HepG2 (cell line): ENCODE results near the gene PLEKHN1. TPM values are rescaled to one million over a fixed set of nuclear protein-coding genes. Genes with fewer than 3 reads are reported as not detected.

Experiments used
- ADNP ChIP-seq: sonication (generic); formaldehyde crosslinking; IDR thresholded peaks from 2 replicates; pipeline ENCODE4 v1.4.0; 2020; ENCODE audit warnings: missing genetic modification reagents
- CEBPG ChIP-seq: IDR thresholded peaks from 2 replicates; pipeline ENCODE4 v1.6.1; 2016
- DNMT1 ChIP-seq: sonication (generic); formaldehyde crosslinking; IDR thresholded peaks from 2 replicates; pipeline ENCODE4 v1.5.1; 2020; ENCODE audit warnings: mild to moderate bottlenecking, missing genetic modification reagents
- HNF4G ChIP-seq, 2 experiments: sonication (generic) in 1 of 2; formaldehyde crosslinking in 1 of 2; IDR thresholded peaks; 2 replicates each; pipeline versions ENCODE4 v1.4.0 to v1.6.1; 2011 to 2020; ENCODE audit warnings: borderline replicate concordance in 2 of 2, low read depth in 2 of 2, mild to moderate bottlenecking in 2 of 2, low read length in 1 of 2, missing genetic modification reagents in 1 of 2, moderate library complexity in 1 of 2
- MAFK ChIP-seq, 2 experiments: IDR thresholded peaks in 1 of 2; conservative IDR thresholded peaks in 1 of 2; 2 replicates each; pipeline ENCODE4 v1.6.1; 2011; ENCODE audit warnings: improper control_type of control experiment in 2 of 2, low read length in 2 of 2
- MIER3 ChIP-seq: IDR thresholded peaks from 2 replicates; pipeline ENCODE4 v1.6.1; 2016; ENCODE audit warnings: missing compliant biosample characterization, borderline replicate concordance
- NPAS2 ChIP-seq: sonication (generic); formaldehyde crosslinking; IDR thresholded peaks from 2 replicates; pipeline ENCODE4 v1.8.0; 2022; ENCODE audit warnings: mild to moderate bottlenecking, missing genetic modification reagents, borderline replicate concordance
- POLR2A ChIP-seq, 2 experiments: IDR thresholded peaks; 2 replicates each; pipeline ENCODE4 v1.6.1; 2011; ENCODE audit warnings: low read depth in 2 of 2, low read length in 2 of 2, mild to moderate bottlenecking in 1 of 2, moderate library complexity in 1 of 2; ENCODE audit not compliant: insufficient read depth in 1 of 2
- RAD21 ChIP-seq: fragments of 450-650 bp; formaldehyde crosslinking; IDR thresholded peaks from 2 replicates; pipeline ENCODE4 v1.5.0; 2020; ENCODE audit warnings: mild to moderate bottlenecking
- TBP ChIP-seq: sonication (generic); formaldehyde crosslinking; IDR thresholded peaks from 2 replicates; pipeline ENCODE4 v1.5.0; 2020; ENCODE audit warnings: missing genetic modification reagents
- XRCC5 ChIP-seq: fragments of 200-400 bp; formaldehyde crosslinking; optimal IDR thresholded peaks from 2 replicates; pipeline ENCODE3; 2017; ENCODE audit warnings: mild to moderate bottlenecking, low read length
- YEATS2 ChIP-seq: sonication (generic); formaldehyde crosslinking; IDR thresholded peaks from 2 replicates; pipeline ENCODE4 v1.4.0; 2020; ENCODE audit warnings: missing genetic modification reagents, borderline replicate concordance
- ZBTB20 ChIP-seq: sonication (generic); formaldehyde crosslinking; IDR thresholded peaks from 2 replicates; pipeline ENCODE4 v1.8.1; 2023; ENCODE audit warnings: missing genetic modification reagents, low read depth, mild to moderate bottlenecking, borderline replicate concordance
- ZBTB42 ChIP-seq: sonication (generic); formaldehyde crosslinking; IDR thresholded peaks from 2 replicates; pipeline ENCODE4 v1.5.0; 2020; ENCODE audit warnings: mild to moderate bottlenecking, missing genetic modification reagents
- ZBTB43 ChIP-seq: sonication (generic); formaldehyde crosslinking; conservative IDR thresholded peaks from 2 replicates; pipeline ENCODE4 v1.4.0; 2020; ENCODE audit warnings: missing genetic modification reagents
- ZEB1 ChIP-seq: IDR thresholded peaks from 2 replicates; pipeline ENCODE4 v1.6.1; 2012; ENCODE audit warnings: mild to moderate bottlenecking, low read depth, inconsistent platforms; ENCODE audit not compliant: insufficient replicate concordance
- ZNF12 ChIP-seq: sonication (generic); formaldehyde crosslinking; IDR thresholded peaks from 2 replicates; pipeline ENCODE4 v1.5.0; 2020; ENCODE audit warnings: missing genetic modification reagents
- ZNF207 ChIP-seq: fragments of 450-650 bp; IDR thresholded peaks from 2 replicates; pipeline ENCODE4 v1.6.1; 2016; ENCODE audit warnings: antibody characterized with exemption, borderline replicate concordance
- ZNF33B ChIP-seq: sonication (generic); formaldehyde crosslinking; IDR thresholded peaks from 2 replicates; pipeline ENCODE4 v1.5.1; 2020; ENCODE audit warnings: mild to moderate bottlenecking, missing genetic modification reagents
- ZNF441 ChIP-seq: sonication (generic); formaldehyde crosslinking; IDR thresholded peaks from 2 replicates; pipeline ENCODE4 v1.7.0; 2021; ENCODE audit warnings: missing genetic modification reagents, borderline replicate concordance
- ZNF460 ChIP-seq: sonication (generic); formaldehyde crosslinking; IDR thresholded peaks from 2 replicates; pipeline ENCODE4 v1.5.1; 2020; ENCODE audit warnings: missing genetic modification reagents, mild to moderate bottlenecking, borderline replicate concordance
- ZNF574 ChIP-seq: sonication (generic); formaldehyde crosslinking; IDR thresholded peaks from 2 replicates; pipeline ENCODE4 v1.4.0; 2020; ENCODE audit warnings: missing genetic modification reagents
- ZNF660 ChIP-seq: sonication (generic); formaldehyde crosslinking; IDR thresholded peaks from 2 replicates; pipeline ENCODE4 v1.5.1; 2020; ENCODE audit warnings: mild to moderate bottlenecking, low read depth, missing genetic modification reagents, borderline replicate concordance
- ZNF724P ChIP-seq: sonication (generic); formaldehyde crosslinking; IDR thresholded peaks from 2 replicates; pipeline ENCODE4 v1.8.0; 2022; ENCODE audit warnings: missing genetic modification reagents, borderline replicate concordance
- ZNF737 ChIP-seq: sonication (generic); formaldehyde crosslinking; IDR thresholded peaks from 2 replicates; pipeline ENCODE4 v1.5.0; 2020; ENCODE audit warnings: missing genetic modification reagents, mild to moderate bottlenecking, borderline replicate concordance
- ZNF781 ChIP-seq: sonication (generic); formaldehyde crosslinking; IDR thresholded peaks from 2 replicates; pipeline ENCODE4 v1.5.1; 2020; ENCODE audit warnings: borderline replicate concordance, mild to moderate bottlenecking, missing genetic modification reagents; ENCODE audit errors: not compliant biosample characterization
- ZNF883 ChIP-seq: sonication (generic); formaldehyde crosslinking; IDR thresholded peaks from 2 replicates; pipeline ENCODE4 v1.5.1; 2020; ENCODE audit warnings: mild to moderate bottlenecking, missing genetic modification reagents; ENCODE audit errors: not compliant biosample characterization
- polyA plus RNA-seq, 8 experiments: library from polyadenylated mRNA; depleted of rRNA in 3 of 8; stranded (reverse) in 7 of 8; unstranded in 1 of 8; fragments of >200 nt; fragmentation: Illumina TruSeq in 4 of 8; extraction: Trizol in 4 of 8; gene quantifications; 2 replicates each; pipeline versions ENCODE4 v1.2.1 to v1.2.3, GENCODE V29; 2011 to 2016; ENCODE audit warnings: low read depth in 4 of 8, missing spikeins in 1 of 8, mixed read lengths in 1 of 8; ENCODE audit not compliant: insufficient read depth in 1 of 8
- total RNA-seq, 5 experiments: library from RNA; depleted of rRNA; stranded (reverse); fragments of >200 nt; fragmentation: Illumina TruSeq; extraction: Trizol; gene quantifications; 2 replicates each; pipeline ENCODE4 v1.2.3, GENCODE V29; 2016; ENCODE audit warnings: low read depth in 1 of 5

Gene PLEKHN1
- total and polyA plus RNA-seq, 2 of the 13 experiments (the other 11 are each of a cell fraction or from before 2014, with no cell fraction given): 0.42 to 0.58 TPM

GRCh38 chr1:1000357-1001056 is 34.2 kb downstream of the PLEKHN1 start (continued):
- TF ChIP-seq ZBTB20 (CRISPR knock-in tag) (no peak), ZNF660 (CRISPR knock-in tag) (no peak), ZEB1 (no peak), ZNF441 (peak; percentile 43; the same call in 1 of the 2 replicates), ZNF737 (CRISPR knock-in tag) (no peak), MAFK (conservative IDR thresholded peaks at IDR 0.05 in 1 of 2, IDR thresholded peaks at IDR 0.05 in 1 of 2; ENCODE audit: low read length in 2 of 2) (no peak), ADNP (CRISPR knock-in tag) (no peak), MIER3 (CRISPR knock-in tag) (peak; percentile 65; the same call in 1 of the 2 replicates), YEATS2 (CRISPR knock-in tag) (0 out of 2 replicates have a peak, but pooled peaks have one; percentile 13), XRCC5 (no peak), ZNF33B (CRISPR knock-in tag) (no peak), ZNF574 (CRISPR knock-in tag) (peak; percentile 66), POLR2A (IDR thresholded peaks at IDR 0.05; ENCODE audit: insufficient read depth in 1 of 2, low read depth in 2 of 2, low read length in 2 of 2) (peak in 1 of 2 experiments; percentile 56; a peak in 2 of 4 replicates), DNMT1 (CRISPR knock-in tag) (peak; percentile 85), ZNF460 (CRISPR knock-in tag) (no peak; the same call in 1 of the 2 replicates), ZNF12 (CRISPR knock-in tag) (0 out of 2 replicates have a peak, but pooled peaks have one; percentile 34), ZBTB43 (CRISPR knock-in tag) (peak; percentile 34), RAD21 (CRISPR knock-in tag) (no peak), ZNF207 (no peak), NPAS2 (no peak), HNF4G (IDR thresholded peaks at IDR 0.05; ENCODE audit: borderline replicate concordance, low read depth, low read length) (no peak), HNF4G (CRISPR knock-in tag; IDR thresholded peaks at IDR 0.05; ENCODE audit: borderline replicate concordance, low read depth) (no peak), TBP (CRISPR knock-in tag) (0 out of 2 replicates have a peak, but pooled peaks have one; percentile 71), ZNF724P (peak; percentile 94; the same call in 1 of the 2 replicates), ZBTB42 (peak; percentile 85), CEBPG (CRISPR knock-in tag) (peak; percentile 91), ZNF883 (CRISPR knock-in tag) (peak; percentile 29), ZNF781 (CRISPR knock-in tag) (no peak)
